Endodermal cell (in vitro differentiated cells): Measurements from ENCODE around the gene PRIM2. TPM values are rescaled to one million over a fixed set of nuclear protein-coding genes. Genes with fewer than 3 reads are reported as not detected.
"Not testable (repeated sequence)": the region's sequence is repeated elsewhere in the genome, so short reads cannot be mapped to it uniquely, and the experiment has no call there.

Experiments used
- DNase-seq: peaks from one replicate; pipeline ENCODE4 v3.0.0-alpha.2; 2017
- H3K27ac ChIP-seq: 2 replicates; pipeline ENCODE4 v1.5.1; 2013; ENCODE audit warnings: mild to moderate bottlenecking, low read depth, low read length, moderate library complexity
- H3K27me3 ChIP-seq: 2 replicates; pipeline ENCODE4 v1.6.1; 2013; ENCODE audit warnings: mild to moderate bottlenecking, low read length, moderate library complexity; ENCODE audit not compliant: insufficient read depth, control insufficient read depth, poor library complexity, severe bottlenecking
- H3K36me3 ChIP-seq: 2 replicates; pipeline ENCODE4 v1.7.0; 2013; ENCODE audit warnings: mild to moderate bottlenecking, low read length, moderate library complexity; ENCODE audit not compliant: control insufficient read depth, insufficient read depth
- H3K4me1 ChIP-seq: one replicate; pipeline ENCODE4 v1.7.0; 2013; ENCODE audit warnings: low read length; ENCODE audit not compliant: control insufficient read depth, insufficient read depth
- H3K4me3 ChIP-seq: 2 replicates; pipeline ENCODE4 v1.5.1; 2013; ENCODE audit warnings: mild to moderate bottlenecking, low read length, moderate library complexity
- H3K9ac ChIP-seq: 2 replicates; pipeline ENCODE4 v1.6.1; 2013; ENCODE audit warnings: mild to moderate bottlenecking, low read length, moderate library complexity; ENCODE audit not compliant: poor library complexity, severe bottlenecking; ENCODE audit errors: extremely low read depth
- H3K9me3 ChIP-seq: 2 replicates; pipeline ENCODE4 v1.6.1; 2013; ENCODE audit warnings: mild to moderate bottlenecking, low read length, moderate library complexity; ENCODE audit not compliant: control insufficient read depth
- H3K27ac Mint-ChIP-seq: 2 replicates; pipeline ENCODE4 v1.8.0; 2020; ENCODE audit warnings: mixed read lengths
- H3K27me3 Mint-ChIP-seq: 2 replicates; pipeline ENCODE4 v1.8.0; 2021; ENCODE audit warnings: mild to moderate bottlenecking, mixed read lengths; ENCODE audit not compliant: insufficient read depth
- H3K36me3 Mint-ChIP-seq: 2 replicates; pipeline ENCODE4 v1.8.0; 2020; ENCODE audit warnings: low read depth, mixed read lengths
- H3K4me1 Mint-ChIP-seq: 2 replicates; pipeline ENCODE4 v1.8.0; 2020; ENCODE audit warnings: mixed read lengths
- H3K4me3 Mint-ChIP-seq: 2 replicates; pipeline ENCODE4 v1.8.0; 2020; ENCODE audit warnings: mild to moderate bottlenecking, moderate library complexity, mixed read lengths
- H3K9me3 Mint-ChIP-seq: 2 replicates; pipeline ENCODE4 v1.8.0; 2020; ENCODE audit warnings: mild to moderate bottlenecking, mixed read lengths
- WGBS, 2 experiments: methylation state at CpG; one replicate each; pipeline versions ENCODE4 v1.1.5 to v1.1.7; 2013; ENCODE audit warnings: missing lambda C conversion rate in 2 of 2, mixed read lengths in 1 of 2; ENCODE audit not compliant: insufficient coverage in 1 of 2, insufficient read length in 1 of 2; 5-methylcytosine and 5-hydroxymethylcytosine counted together
- total RNA-seq, 2 donors: library from RNA; stranded (reverse); fragmentation: NEBNext Ultra II Directional in 1 of 2; extraction: Animal tissue kit (Norgen Biotek cat#: 25700) in 1 of 2; gene quantifications; 2 replicates in 1 of 2; 3 replicates in 1 of 2; pipeline ENCODE4 v1.2.1, GENCODE V29; 2021
- TF ChIP-seq, protein P1 (sequence below): fragments of 200-600 bp; sonication (generic); conservative IDR thresholded peaks from 2 replicates; pipeline ENCODE4 v1.5.0; 2021; ENCODE audit warnings: antibody characterized with exemption, mild to moderate bottlenecking

The PRIM2 gene
- total RNA-seq, 2 donors from 2014 or later: 30.9 to 43.1 TPM

GRCh38 chr6:57469072-57469471 lies 151.6 kb downstream of the PRIM2 start:
- Histone ChIP-seq H3K36me3 (no peaks in the 10 kb centered on the region), H3K27me3 (no peaks in the 10 kb centered on the region), H3K9me3 (no peaks in the 10 kb centered on the region), H3K4me3 (no peak overlapping the region), H3K27ac (no peak overlapping the region), H3K9ac (no peak overlapping the region), H3K4me1 (peaks cover 6% of the 10 kb centered on the region)
- H3K36me3 Mint-ChIP-seq: peaks cover 4% of the 10 kb centered on the region
- TF ChIP-seq, protein P1, sequence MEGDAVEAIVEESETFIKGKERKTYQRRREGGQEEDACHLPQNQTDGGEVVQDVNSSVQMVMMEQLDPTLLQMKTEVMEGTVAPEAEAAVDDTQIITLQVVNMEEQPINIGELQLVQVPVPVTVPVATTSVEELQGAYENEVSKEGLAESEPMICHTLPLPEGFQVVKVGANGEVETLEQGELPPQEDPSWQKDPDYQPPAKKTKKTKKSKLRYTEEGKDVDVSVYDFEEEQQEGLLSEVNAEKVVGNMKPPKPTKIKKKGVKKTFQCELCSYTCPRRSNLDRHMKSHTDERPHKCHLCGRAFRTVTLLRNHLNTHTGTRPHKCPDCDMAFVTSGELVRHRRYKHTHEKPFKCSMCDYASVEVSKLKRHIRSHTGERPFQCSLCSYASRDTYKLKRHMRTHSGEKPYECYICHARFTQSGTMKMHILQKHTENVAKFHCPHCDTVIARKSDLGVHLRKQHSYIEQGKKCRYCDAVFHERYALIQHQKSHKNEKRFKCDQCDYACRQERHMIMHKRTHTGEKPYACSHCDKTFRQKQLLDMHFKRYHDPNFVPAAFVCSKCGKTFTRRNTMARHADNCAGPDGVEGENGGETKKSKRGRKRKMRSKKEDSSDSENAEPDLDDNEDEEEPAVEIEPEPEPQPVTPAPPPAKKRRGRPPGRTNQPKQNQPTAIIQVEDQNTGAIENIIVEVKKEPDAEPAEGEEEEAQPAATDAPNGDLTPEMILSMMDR: no peak
- peaks cover 29% of the 10 kb centered on the region for H3K4me1 Mint-ChIP-seq
- WGBS, 2 experiments: 64 to 67% methylated on average over 2 of the region's 3 CpGs
- peaks cover 13% of the 10 kb centered on the region for H3K9me3 Mint-ChIP-seq
- H3K4me3 Mint-ChIP-seq: no peak overlapping the region
- H3K27ac Mint-ChIP-seq: peak overlapping the region; percentile 17
- no peaks in the 10 kb centered on the region for H3K27me3 Mint-ChIP-seq
- no peak for DNase-seq

DNA sequence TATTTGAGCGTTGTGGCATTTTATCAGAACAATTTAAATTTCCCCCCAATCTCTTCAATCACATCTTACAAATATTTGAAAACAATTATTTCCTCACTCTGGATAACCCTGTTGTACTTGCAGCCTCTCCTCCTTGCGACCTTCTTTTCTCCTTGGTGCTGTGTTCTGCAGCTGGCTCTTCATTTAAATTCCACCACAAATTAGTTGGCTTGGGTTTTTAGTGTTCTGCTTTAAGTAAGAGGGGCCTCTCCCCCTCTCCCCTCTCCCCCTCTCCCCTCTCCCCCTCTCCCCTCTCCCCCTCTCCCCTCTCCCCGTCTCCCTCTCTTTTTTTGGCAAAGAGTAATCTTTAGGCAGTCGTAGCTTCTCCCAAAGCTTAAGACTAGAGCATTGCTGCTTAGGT lies 152.7 kb downstream of the PRIM2 start:
- DNase-seq, H3K36me3 Mint-ChIP-seq, H3K27ac ChIP-seq, H3K27me3 ChIP-seq, H3K27ac Mint-ChIP-seq, H3K4me3 Mint-ChIP-seq, H3K4me1 ChIP-seq, H3K9ac ChIP-seq, H3K9me3 ChIP-seq, H3K4me3 ChIP-seq, H3K27me3 Mint-ChIP-seq, H3K36me3 ChIP-seq: not testable (repeated sequence)
- H3K9me3 Mint-ChIP-seq: peaks cover 13% of the 10 kb centered on the region
- 86% methylated on average over 1 of the region's 4 CpGs; no CpG with 5 or more reads in 1 of the 2 experiments for WGBS, 2 experiments
- H3K4me1 Mint-ChIP-seq: peaks cover 27% of the 10 kb centered on the region

- Mint-ChIP-seq H3K4me1 (peaks cover 27% of the 10 kb centered on the region), H3K9me3 (peaks cover 11% of the 10 kb centered on the region)
- H3K4me3 Mint-ChIP-seq, H3K27me3 ChIP-seq, H3K36me3 ChIP-seq, DNase-seq, H3K27ac Mint-ChIP-seq, H3K36me3 Mint-ChIP-seq, H3K4me3 ChIP-seq, H3K9me3 ChIP-seq, H3K27ac ChIP-seq, H3K9ac ChIP-seq, H3K4me1 ChIP-seq, H3K27me3 Mint-ChIP-seq: not testable (repeated sequence)
- WGBS, 2 experiments: 67 to 91% methylated on average over 1 of the region's 1 CpG
Measured at GRCh38 chr6:57471314-57471864, 154.0 kb downstream of the PRIM2 start.

DNA sequence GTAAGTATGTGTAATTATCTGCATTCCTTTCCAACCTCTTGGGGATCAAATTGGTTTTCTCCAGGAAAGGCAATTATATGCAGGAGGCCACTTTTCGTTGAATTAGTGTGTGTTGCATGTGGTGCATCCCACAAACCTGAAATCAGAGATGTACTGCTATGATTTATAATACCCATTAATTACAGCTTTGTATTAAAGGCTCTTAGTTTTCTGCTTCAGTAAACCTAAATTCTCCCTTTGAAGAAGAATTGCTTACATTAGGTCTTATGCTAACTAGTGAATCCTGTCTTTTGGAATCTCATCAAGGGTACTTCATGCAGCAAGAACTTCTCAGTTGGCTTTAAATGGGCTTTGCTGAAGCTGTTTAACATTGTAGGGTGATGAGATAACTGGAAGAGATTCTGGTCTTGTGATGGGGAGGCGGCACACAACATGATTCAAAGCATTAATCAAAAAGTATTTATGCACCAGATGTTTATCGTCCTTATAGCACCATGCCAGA lies 155.5 kb downstream of the PRIM2 start:
- H3K27ac ChIP-seq, DNase-seq: not testable (repeated sequence)
- H3K4me1 Mint-ChIP-seq: peaks cover 27% of the 10 kb centered on the region

GRCh38 chr6:57474862-57475475 lies 157.5 kb downstream of the PRIM2 start:
- H3K27me3 Mint-ChIP-seq, H3K4me3 ChIP-seq, H3K27ac Mint-ChIP-seq, H3K27me3 ChIP-seq, H3K27ac ChIP-seq, H3K36me3 Mint-ChIP-seq, H3K9ac ChIP-seq, DNase-seq, H3K4me1 ChIP-seq, H3K36me3 ChIP-seq, H3K9me3 ChIP-seq, H3K4me3 Mint-ChIP-seq, H3K9me3 Mint-ChIP-seq: not testable (repeated sequence)
- H3K4me1 Mint-ChIP-seq: peaks cover 20% of the 10 kb centered on the region
- 87 to 93% methylated on average over 3 to 5 of the region's 6 CpGs for WGBS, 2 experiments

More for the DNA sequence above, 155.5 kb downstream of the PRIM2 start:
- not testable (repeated sequence) for H3K27me3 ChIP-seq, H3K36me3 Mint-ChIP-seq, H3K9me3 ChIP-seq, H3K4me3 ChIP-seq, H3K36me3 ChIP-seq, H3K27me3 Mint-ChIP-seq, H3K9me3 Mint-ChIP-seq, H3K9ac ChIP-seq, H3K4me1 ChIP-seq, H3K4me3 Mint-ChIP-seq
- H3K27ac Mint-ChIP-seq: peak overlapping the region; percentile 26
- 87 to 100% methylated on average over 1 to 2 of the region's 3 CpGs for WGBS, 2 experiments

GRCh38 chr6:57475656-57476055 lies 158.2 kb downstream of the PRIM2 start:
- H3K27me3 Mint-ChIP-seq, H3K4me3 ChIP-seq, H3K27ac ChIP-seq, H3K27ac Mint-ChIP-seq, H3K36me3 ChIP-seq, H3K9ac ChIP-seq, H3K27me3 ChIP-seq, H3K9me3 Mint-ChIP-seq, H3K36me3 Mint-ChIP-seq, DNase-seq, H3K4me3 Mint-ChIP-seq, H3K4me1 ChIP-seq, H3K9me3 ChIP-seq: not testable (repeated sequence)
- peaks cover 18% of the 10 kb centered on the region for H3K4me1 Mint-ChIP-seq
- WGBS, 2 experiments: 95 to 100% methylated on average over 2 of the region's 2 CpGs
